Activated CD4-positive, alpha-beta T cell treated with anti-CD3 and anti-CD28 coated beads for 4 hours (primary cell): ENCODE measurements around the gene PPP6R2.

Experiments used
- DNase-seq, 2 donors: peaks; one replicate each; pipeline ENCODE4 v3.0.0-alpha.2; 2020

PPP6R2 gene

DNA sequence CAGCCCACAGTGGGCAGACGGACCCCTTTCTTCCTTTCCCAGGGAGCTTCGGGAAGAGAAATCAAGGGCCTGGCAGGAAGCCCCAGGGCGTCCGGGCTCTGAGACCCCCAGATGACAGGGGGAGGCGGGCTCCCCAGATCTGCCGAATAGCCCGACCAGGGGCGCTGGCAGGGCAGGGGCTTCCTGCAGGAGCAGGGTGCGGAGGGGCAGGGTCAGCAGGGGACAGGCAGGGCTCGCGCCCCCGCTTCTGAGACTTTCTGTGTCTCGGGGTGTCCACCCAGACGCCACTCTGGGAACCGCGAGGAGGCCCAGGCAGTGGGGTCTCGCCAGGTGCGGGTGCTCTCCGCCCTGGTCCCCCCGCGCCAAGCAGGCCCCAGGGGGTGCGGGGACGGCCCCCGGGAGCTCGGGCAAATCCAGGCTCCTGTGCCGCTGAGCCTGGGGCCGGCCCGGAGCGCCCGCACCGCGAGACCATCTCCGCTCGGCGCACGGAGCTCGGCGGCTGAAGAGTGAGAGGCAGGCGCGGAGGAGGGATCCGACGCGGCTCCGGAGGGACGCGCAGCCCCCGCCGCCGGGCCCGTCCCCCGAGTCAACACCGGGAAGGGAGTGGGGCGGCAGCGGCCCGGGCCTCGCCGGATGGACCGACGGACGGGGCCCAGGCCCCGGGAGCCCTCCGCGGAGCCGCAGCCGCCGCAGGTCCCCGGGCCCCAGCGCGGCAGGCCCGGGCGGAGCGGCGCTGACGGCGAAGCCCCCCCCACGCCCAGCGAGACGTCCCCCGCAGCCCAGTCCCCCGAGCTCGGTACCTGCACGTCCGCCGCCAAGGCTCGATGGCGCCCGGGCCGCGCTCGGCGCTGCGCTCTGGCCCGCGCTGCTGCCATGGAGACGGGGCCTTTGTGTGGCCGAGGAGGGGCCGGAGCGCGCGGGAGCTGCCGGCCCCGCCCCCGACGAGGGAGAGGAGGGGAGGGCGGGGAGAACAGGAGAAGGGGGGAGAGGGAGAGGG is 36.1 kb upstream of the PPP6R2 start, which contains the start of gene PLXNB2:
TSS of gene PLXNB2 (minus strand) at position 894 of the 997 bp plus-strand sequence. CDS start 17,062 bp downstream, outside the sequence.
- no peak for DNase-seq

- no peak for DNase-seq
Observed at GRCh38 chr22:50307890-50308596, 35.1 kb upstream of the PPP6R2 start.

- DNase-seq: no peak
Observed at GRCh38 chr22:50308597-50308935, 34.6 kb upstream of the PPP6R2 start.

GRCh38 chr22:50308986-50309600 is 34.0 kb upstream of the PPP6R2 start:
- DNase-seq: no peak

DNA sequence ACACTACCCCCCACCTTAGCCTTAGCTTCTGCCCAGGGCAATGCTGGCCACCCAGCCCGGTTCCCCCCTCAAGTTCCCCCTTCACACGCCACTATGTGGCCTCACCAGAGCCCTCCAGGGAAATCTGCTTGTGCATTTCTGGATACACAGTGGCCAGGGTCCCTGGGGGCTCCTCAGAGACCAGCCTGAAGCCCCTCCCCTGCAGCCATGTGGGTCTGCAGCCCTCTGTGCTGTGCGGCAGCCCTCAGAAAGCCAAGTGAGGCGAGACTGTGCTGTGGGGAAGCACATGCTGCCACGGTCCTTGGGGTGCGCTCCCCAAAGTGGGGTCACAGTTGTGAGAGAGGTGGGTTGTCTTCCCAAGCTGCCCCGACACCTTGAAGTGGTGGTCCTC is 33.5 kb upstream of the PPP6R2 start:
- no peak for DNase-seq

DNA sequence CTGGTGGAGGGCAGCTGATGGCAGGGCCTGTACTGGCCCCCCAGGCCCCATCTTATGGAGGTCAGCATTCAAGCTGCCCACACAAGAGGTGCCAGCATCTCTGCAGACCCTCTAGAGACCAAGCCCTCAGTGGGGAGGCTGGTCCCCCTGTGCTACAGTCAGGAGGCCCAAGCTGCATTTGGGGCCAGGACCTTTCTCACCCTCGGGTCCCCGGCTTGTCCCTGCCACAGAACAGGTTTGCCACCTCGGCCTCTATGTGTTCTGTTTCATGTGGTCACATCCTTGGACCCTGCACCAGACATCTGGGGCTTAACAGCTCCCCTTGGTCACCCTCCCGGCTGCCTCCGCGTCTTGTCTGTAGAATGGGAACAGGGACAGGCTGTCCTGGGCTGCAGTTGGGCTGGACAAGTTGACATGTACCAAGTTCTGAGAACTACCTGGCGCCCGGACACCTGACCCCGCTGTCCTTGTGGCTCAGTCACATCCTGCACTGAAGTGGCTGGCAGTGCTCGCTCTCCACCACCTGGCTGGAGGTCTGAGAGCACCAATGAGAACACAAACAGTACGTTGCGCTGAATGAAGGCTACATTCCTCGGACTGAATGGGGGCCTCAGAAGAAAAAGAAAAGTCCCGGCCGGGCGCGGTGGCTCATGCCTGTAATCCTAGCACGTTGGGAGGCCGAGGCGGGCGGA is 33.0 kb upstream of the PPP6R2 start:
- DNase-seq: no peak

- no peak for DNase-seq
Observed at GRCh38 chr22:50310949-50311444, 32.1 kb upstream of the PPP6R2 start.

DNA sequence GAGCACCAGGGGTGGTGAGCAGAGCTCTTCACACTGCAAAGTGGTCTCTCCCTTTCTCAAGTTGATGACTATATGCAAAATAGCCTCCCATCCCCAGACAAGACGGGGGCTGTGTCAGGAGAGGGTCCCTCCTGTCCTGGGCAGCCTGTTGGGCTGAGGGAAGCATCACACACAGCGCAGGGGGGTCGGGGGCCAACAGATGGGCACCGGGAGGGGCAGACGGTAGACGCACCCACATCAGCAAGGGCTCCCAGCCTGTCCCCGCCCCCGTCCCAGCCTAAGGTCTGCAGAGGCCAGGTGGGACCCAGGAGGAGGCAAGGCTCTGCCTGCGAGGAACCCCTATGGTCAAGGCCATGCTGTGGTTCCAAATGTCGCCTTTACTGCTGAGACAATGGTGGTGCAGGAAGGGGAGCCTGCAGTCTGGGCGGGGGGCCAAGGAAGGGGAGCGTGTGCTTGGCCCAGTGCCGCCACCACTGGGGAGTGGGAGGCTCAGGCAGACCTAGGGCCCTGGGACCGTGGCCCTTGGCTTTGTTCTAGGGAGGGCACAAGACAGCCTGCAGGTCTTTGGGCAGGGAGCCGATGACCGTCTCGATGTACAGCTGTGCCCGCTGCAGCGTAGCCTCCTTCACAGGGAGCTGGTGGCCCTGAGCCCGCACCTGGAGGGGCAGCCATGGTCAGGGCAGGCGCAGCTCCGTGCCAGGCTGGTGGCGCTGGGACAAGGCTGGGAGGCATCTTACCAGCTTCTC is 31.3 kb upstream of the PPP6R2 start:
- no peak for DNase-seq

GRCh38 chr22:50312371-50312770 is 30.8 kb upstream of the PPP6R2 start:
- DNase-seq: no peak

DNA sequence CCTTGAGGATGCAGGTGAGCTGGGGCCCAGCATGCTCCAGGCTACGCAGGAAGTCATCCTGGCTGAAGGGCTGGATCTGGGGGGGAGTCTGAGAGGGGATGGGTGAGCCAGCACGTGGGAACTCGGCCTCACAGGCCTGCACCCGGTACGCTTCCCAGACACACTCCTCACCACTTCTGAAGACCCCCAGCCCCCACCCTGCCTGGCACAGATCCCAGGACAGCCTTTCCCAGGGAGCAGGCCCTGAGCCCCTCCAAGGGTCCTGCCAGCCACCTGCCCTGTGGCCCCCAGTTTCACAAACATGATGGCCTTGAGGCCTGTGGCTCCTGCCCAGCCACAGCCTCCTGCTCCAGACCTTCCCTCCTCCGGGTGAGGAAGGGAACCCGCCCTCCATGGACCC is 30.1 kb upstream of the PPP6R2 start:
- DNase-seq: no peak

GRCh38 chr22:50313600-50313999 is 29.5 kb upstream of the PPP6R2 start:
- DNase-seq: no peak

DNA sequence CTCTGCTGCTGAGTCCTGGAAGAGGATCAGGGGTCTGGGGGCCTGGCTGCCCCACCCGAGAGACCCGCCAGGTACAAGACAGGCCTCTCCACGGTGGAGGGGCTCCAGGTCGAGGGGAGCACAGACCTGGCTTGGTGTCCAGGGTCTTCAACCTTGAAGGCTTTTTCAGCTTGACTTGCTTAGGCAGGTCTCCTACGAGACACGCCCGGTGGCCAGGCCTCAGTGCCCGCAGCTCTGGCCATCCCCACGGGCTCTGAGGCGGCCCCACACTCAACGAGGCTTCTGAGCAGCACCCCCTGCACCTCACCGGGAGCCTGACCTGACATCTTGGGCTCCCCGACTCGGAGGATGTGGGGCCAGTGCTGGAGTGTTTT is 29.1 kb upstream of the PPP6R2 start:
- no peak for DNase-seq

- DNase-seq: peak; percentile 61 to 68
Observed at GRCh38 chr22:50314455-50315288, 28.5 kb upstream of the PPP6R2 start.

DNA sequence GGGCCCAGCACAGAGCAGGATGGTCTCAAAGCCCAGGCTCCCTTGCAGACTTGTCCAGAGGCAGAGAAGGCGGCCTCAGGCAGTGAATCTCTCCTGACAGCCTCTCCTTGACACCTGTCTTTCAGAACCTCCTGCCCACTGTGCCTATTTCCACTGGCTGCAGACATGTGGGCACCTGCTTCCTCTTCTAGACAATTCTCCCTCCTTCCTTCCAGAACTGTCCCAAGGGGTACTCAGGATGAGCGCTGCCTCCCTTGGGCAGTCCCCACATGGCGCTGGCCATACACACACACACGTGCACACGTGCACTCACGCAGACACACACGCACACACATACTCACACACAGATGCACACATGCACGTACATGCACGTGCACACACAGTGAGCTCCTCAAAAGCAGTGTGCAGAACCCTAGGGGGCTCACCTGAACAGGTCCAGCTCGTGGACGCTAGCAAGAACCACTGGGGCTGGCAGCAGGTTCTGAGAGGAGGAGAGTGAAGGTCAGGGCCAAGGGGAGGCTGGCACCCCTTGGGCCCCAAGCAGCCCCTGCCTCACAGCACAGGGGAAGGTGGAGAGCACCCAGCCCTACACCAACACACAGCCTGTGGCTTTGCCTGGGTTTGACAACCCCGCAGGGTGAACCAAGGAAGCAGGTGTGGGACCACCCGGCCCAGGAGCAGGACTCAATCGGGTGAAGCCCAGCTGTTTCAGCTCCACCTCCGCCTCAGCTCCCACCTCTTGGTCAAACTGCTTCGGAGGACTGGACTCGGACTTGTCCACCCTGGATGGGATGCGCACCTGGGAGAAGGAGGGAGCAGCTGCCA is 27.6 kb upstream of the PPP6R2 start:
- DNase-seq: no peak

DNA sequence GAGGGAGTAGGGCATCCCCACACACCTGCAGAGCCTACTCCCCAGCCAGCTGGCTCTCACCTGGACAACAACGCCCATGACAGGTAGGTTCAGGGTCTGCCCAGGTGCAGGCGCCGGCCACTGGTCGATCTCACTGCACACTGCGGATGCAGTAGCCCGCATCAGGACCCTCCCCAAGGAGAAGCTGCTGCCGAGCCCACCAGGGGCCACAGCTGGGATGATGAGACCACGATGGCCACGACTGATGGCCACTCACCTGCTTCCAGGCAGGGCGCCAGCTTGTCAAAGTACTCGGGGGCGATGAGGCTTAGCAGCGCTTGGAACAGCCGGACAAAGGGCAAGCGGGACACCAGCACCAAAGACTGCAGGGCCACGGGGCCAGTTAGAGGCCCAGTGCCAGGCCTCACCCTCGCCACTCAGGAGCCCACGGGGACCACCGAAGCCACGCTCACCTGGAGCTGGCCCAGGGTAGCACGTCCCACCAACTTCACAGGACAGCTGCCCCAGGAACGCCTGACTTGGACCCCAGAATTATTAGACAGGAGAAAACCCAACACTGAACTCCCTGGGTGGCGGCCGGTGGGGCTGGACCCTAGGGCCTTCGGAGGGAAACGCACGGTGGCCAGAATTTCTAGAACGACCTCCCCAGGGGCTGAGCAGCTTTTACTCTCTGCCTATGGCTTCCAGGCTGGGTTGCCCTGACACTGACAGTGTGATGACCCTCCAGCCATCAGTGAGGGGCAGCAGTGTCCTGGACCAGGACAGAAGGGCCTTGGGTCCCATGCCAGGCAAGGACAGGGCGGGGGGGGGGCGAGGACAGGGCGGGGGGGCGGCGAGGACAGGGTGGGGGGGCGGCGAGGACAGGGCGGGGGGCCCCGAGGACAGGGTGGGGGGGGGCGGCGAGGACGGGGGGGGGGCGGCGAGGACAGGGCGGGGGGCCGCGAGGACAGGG is 26.7 kb upstream of the PPP6R2 start:
- DNase-seq: no peak

DNA sequence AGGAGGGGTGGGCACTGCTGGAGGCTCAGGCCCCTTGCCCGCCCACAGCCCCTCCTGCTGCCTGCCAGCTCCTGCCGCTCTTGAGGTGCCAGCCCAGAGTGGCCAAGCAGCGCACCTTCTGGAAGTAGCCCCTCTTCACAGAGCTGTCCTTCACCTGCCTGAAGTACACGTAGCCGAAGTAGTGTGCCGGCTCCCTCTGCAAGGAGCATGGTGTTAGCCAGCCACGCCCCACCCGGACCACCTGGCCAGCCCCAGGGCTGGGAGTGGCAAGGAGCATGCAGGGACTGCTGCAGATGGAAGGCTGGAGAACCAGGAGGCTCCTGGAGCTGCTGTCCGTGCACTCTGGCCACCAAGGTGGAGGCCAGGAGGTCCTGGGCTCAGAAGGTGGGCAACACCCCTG is 25.9 kb upstream of the PPP6R2 start:
- no peak for DNase-seq

DNA sequence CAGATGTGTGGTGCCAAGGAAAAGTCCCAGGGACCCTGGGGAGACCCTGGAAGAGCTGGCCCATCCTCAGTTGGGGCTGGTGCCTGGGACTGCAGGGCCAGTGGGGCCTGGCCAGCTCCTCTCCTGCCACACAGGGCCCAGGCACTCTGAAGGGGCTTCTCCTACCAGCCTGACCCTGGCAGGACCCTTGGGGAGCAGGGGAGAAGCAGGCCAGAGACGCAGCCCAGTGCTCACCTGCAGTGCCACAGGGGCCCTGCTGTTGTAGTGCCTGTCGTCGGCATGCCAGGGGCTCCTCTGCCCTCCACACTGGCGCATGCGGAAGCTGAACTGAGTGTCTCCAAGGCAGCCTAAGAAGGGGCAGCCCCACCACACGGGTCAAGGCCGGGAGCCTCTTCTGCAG is 25.5 kb upstream of the PPP6R2 start:
- no peak for DNase-seq

GRCh38 chr22:50318356-50318697 is 24.8 kb upstream of the PPP6R2 start:
- DNase-seq: no peak
